ENCODE results near the gene CLCN3. TPM values are rescaled to one million over a fixed set of nuclear protein-coding genes. Genes with fewer than 3 reads are reported as not detected.
"Not testable (repeated sequence)": the region's sequence is repeated elsewhere in the genome, so short reads cannot be mapped to it uniquely, and the experiment has no call there.

The CLCN3 gene
- total RNA-seq, 1 donor from 2014 or later: 54.1 TPM

- peaks cover 31% of the 10 kb centered on the region for H3K4me1 ChIP-seq
- no peak overlapping the region for H3K27ac ChIP-seq (replicated peaks)
- intact Hi-C loops (cut with micrococcal nuclease): no loop called here
- no peak for DNase-seq
- TF ChIP-seq CTCF (IDR thresholded peaks at IDR 0.05; ENCODE audit: borderline replicate concordance): no peak
- H3K9me3 ChIP-seq (replicated peaks): peaks cover 11% of the 10 kb centered on the region
- H3K4me3 ChIP-seq: no peak overlapping the region
- no peaks in the 10 kb centered on the region for H3K27me3 ChIP-seq (ENCODE audit: low read depth)
- H3K36me3 ChIP-seq: no peaks in the 10 kb centered on the region
Observed at GRCh38 chr4:169668069-169668721, 47.8 kb downstream of the CLCN3 start.

DNA sequence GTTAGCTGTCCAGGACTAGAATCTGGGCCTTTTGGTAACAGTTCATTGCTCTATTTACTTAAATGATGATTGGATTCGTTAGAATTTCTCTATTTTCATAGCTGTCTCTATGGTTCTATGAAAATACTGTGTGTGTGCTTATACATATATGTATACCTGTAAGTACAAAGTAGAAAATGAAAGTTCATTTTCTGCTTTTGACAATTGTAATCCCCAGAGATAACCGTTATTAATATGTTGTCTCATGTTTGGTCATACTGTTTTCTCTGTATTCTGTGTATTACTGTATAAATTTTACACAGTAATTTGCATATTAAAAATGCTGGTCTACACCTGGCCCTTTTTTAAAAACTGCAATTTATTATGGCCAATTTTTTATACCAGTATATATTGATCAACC lies 55.4 kb downstream of the CLCN3 start:
- intact Hi-C loops (cut with micrococcal nuclease): no loop called here
- no peak overlapping the region for H3K27ac ChIP-seq (replicated peaks)
- H3K4me3 ChIP-seq: no peak overlapping the region
- no peak for DNase-seq
- H3K9me3 ChIP-seq (replicated peaks): no peaks in the 10 kb centered on the region
- no peaks in the 10 kb centered on the region for H3K27me3 ChIP-seq (ENCODE audit: low read depth)
- H3K4me1 ChIP-seq: peaks cover 23% of the 10 kb centered on the region
- no peak for TF ChIP-seq CTCF (IDR thresholded peaks at IDR 0.05; ENCODE audit: borderline replicate concordance)
- peaks cover 11% of the 10 kb centered on the region for H3K36me3 ChIP-seq

DNA sequence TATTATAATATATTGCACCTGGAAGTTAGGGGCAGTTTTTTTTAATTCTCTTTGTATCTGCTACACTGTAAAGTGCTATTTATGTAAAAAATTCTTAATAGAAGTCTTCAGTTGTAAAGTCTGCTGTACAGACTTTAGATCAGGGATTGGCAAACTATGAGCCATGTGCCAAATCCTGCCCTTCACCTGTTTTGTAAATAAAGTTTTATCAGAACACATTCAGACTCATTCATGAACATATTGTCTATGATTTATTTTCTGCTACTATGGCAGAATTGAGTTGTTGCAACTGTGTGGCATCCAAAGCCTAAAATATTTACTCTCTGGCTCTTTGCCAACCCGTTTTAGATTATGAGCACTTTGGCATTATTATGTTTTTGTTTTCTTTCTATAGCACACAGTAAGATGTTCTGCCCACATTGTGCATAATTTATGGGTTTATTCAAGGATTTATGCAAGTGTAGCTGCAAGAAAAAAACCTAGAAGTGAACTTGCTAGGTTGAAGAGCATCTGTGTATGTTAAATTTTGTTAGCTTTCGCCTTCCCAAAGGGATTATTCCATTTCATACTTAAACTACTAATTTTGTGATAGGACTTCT lies 56.9 kb downstream of the CLCN3 start:
- no peak overlapping the region for H3K27ac ChIP-seq (replicated peaks)
- H3K9me3 ChIP-seq (replicated peaks): no peaks in the 10 kb centered on the region
- intact Hi-C loops (cut with micrococcal nuclease): no loop called here
- no peak for TF ChIP-seq CTCF (IDR thresholded peaks at IDR 0.05; ENCODE audit: borderline replicate concordance)
- DNase-seq: no peak
- peaks cover 23% of the 10 kb centered on the region for H3K4me1 ChIP-seq
- no peaks in the 10 kb centered on the region for H3K27me3 ChIP-seq (ENCODE audit: low read depth)
- H3K4me3 ChIP-seq: no peak overlapping the region
- peaks cover 14% of the 10 kb centered on the region for H3K36me3 ChIP-seq

GRCh38 chr4:169678486-169678885 lies 58.1 kb downstream of the CLCN3 start:
- H3K4me3 ChIP-seq; H3K27ac ChIP-seq (replicated peaks); DNase-seq; intact Hi-C loops (cut with micrococcal nuclease); H3K27me3 ChIP-seq (ENCODE audit: low read depth); H3K9me3 ChIP-seq (replicated peaks): not testable (repeated sequence)
- Histone ChIP-seq H3K4me1 (peaks cover 23% of the 10 kb centered on the region), H3K36me3 (peaks cover 15% of the 10 kb centered on the region)

- H3K4me3 ChIP-seq; intact Hi-C loops (cut with micrococcal nuclease); H3K9me3 ChIP-seq (replicated peaks); H3K27me3 ChIP-seq (ENCODE audit: low read depth); H3K27ac ChIP-seq (replicated peaks); DNase-seq: not testable (repeated sequence)
- peaks cover 20% of the 10 kb centered on the region for H3K36me3 ChIP-seq
- peaks cover 18% of the 10 kb centered on the region for H3K4me1 ChIP-seq
Observed at GRCh38 chr4:169678951-169679591, 58.7 kb downstream of the CLCN3 start.

- peaks cover 8% of the 10 kb centered on the region for H3K4me1 ChIP-seq
- H3K4me3 ChIP-seq: no peak overlapping the region
- intact Hi-C loops (cut with micrococcal nuclease): no loop called here
- peaks cover 36% of the 10 kb centered on the region for H3K36me3 ChIP-seq
- no peaks in the 10 kb centered on the region for H3K27me3 ChIP-seq (ENCODE audit: low read depth)
- DNase-seq: no peak
- TF ChIP-seq CTCF (IDR thresholded peaks at IDR 0.05; ENCODE audit: borderline replicate concordance): no peak
- no peaks in the 10 kb centered on the region for H3K9me3 ChIP-seq (replicated peaks)
- no peak overlapping the region for H3K27ac ChIP-seq (replicated peaks)
Observed at GRCh38 chr4:169682372-169683047, 62.1 kb downstream of the CLCN3 start.
